ENCODE data around the gene FAM53A. TPM values are rescaled to one million over a fixed set of nuclear protein-coding genes. Genes with fewer than 3 reads are reported as not detected.

Gene FAM53A
- total and polyA plus RNA-seq, 4 donors: 0.44 to 2.2 (median 0.97) TPM

GRCh38 chr4:1601852-1602654, 82.1 kb downstream of the FAM53A start:
- no peaks in the 10 kb centered on the region for H3K4me1 ChIP-seq (ENCODE audit: control insufficient read depth in 4 of 4, insufficient read depth in 4 of 4, low read length in 3 of 4)
- H3K36me3 ChIP-seq (ENCODE audit: control insufficient read depth in 4 of 4, insufficient read depth in 3 of 4, low read depth in 1 of 4, low read length in 3 of 4): no peaks in the 10 kb centered on the region
- H3K9ac ChIP-seq (ENCODE audit: low read depth in 1 of 2, low read length in 2 of 2): no peak overlapping the region
- WGBS: 93% methylated on average over 20 of the region's 23 CpGs
- H3K27me3 ChIP-seq (ENCODE audit: control insufficient read depth in 4 of 4, insufficient read depth in 4 of 4, low read length in 3 of 4): peaks cover 0 to 2% (median 0%) of the 10 kb centered on the region in 4 donors
- no peak overlapping the region for H3K4me3 ChIP-seq (ENCODE audit: low read depth in 1 of 3, low read length in 3 of 3)
- no peaks in the 10 kb centered on the region for H3K9me3 ChIP-seq (ENCODE audit: control insufficient read depth in 4 of 4, low read length in 3 of 4)
- no peak for TF ChIP-seq EGR1 (IDR thresholded peaks at IDR 0.05; ENCODE audit: low read depth in 2 of 2)
- TF ChIP-seq TAF1 (conservative IDR thresholded peaks at IDR 0.05): no peak
- no peak for TF ChIP-seq YY1 (IDR thresholded peaks at IDR 0.05)
- TF ChIP-seq FOXA1 (IDR thresholded peaks at IDR 0.05): no peak
- TF ChIP-seq REST (IDR thresholded peaks at IDR 0.05): no peak
- no peak for TF ChIP-seq MAX (IDR thresholded peaks at IDR 0.05)
- TF ChIP-seq SP1 (IDR thresholded peaks at IDR 0.05): no peak
- TF ChIP-seq NR2F2 (IDR thresholded peaks at IDR 0.05): no peak
- TF ChIP-seq JUND (IDR thresholded peaks at IDR 0.05): no peak
- H3K27ac ChIP-seq (ENCODE audit: low read depth in 1 of 2, low read length in 2 of 2): no peak overlapping the region
- DNase-seq (ENCODE audit: low spot score): no peak

- Histone ChIP-seq H3K27me3 (ENCODE audit: control insufficient read depth in 4 of 4, insufficient read depth in 4 of 4, low read length in 3 of 4) (peaks cover 0 to 2% (median 0%) of the 10 kb centered on the region in 4 donors), H3K4me1 (ENCODE audit: control insufficient read depth in 4 of 4, insufficient read depth in 4 of 4, low read length in 3 of 4) (no peaks in the 10 kb centered on the region)
- WGBS: no CpG with 5 or more reads among the region's 6 CpGs
These were observed 82.6 kb downstream of the FAM53A start for GRCh38 chr4:1601533-1601835.

More at GRCh38 chr4:1601533-1601835, 82.6 kb downstream of the FAM53A start:
- no peaks in the 10 kb centered on the region for H3K9me3 ChIP-seq (ENCODE audit: control insufficient read depth in 4 of 4, low read length in 3 of 4)
- no peak overlapping the region for H3K27ac ChIP-seq (ENCODE audit: low read depth in 1 of 2, low read length in 2 of 2)
- no peak overlapping the region for H3K4me3 ChIP-seq (ENCODE audit: low read depth in 1 of 3, low read length in 3 of 3)
- TF ChIP-seq FOXA1 (IDR thresholded peaks at IDR 0.05) (no peak), SP1 (IDR thresholded peaks at IDR 0.05) (no peak), FOXA2 (IDR thresholded peaks at IDR 0.05) (no peak), NR2F2 (IDR thresholded peaks at IDR 0.05) (no peak), ZBTB33 (IDR thresholded peaks at IDR 0.05) (no peak), TAF1 (conservative IDR thresholded peaks at IDR 0.05) (no peak)
- DNase-seq (ENCODE audit: low spot score): no peak
- H3K36me3 ChIP-seq (ENCODE audit: control insufficient read depth in 4 of 4, insufficient read depth in 3 of 4, low read depth in 1 of 4, low read length in 3 of 4): no peaks in the 10 kb centered on the region
- H3K9ac ChIP-seq (ENCODE audit: low read depth in 1 of 2, low read length in 2 of 2): no peak overlapping the region
